ENCODE results near the gene SLC9A7.

SLC9A7 gene

DNA sequence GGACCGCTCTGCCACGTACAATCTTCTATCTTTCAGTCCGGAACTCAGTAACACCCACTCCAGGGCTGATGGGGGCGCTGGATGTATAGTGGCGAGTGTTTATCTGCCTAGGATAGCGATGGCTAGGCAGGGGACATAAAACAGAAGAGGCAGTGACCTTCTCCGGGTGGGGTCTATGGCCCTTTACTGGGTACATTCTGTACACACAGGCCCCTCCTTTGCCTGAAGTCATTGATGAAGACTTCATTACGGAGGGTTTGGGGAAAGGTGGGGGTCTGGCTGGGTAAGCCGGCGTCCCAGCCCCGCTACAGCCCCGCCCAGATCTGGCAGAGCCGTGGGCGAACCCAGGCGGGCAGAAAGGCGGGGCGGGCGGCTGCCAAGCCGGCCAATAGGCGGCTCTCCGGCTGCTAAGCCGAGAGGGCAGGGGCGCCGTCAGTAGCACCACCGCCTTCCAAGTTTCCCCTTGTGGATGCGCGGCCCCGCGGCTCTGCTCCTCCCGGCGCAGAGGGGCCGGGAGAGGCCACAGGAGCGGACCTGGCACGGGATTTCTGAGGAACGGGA, 185.5 kb downstream of the SLC9A7 start, which contains the start of gene CHST7:
Gene CHST7, plus strand, starts transcription at position 435 of the 561 bp plus-strand sequence. CDS start 167 bp downstream, outside the sequence.
- DNase-seq (ENCODE audit: low read depth): peak; percentile 39

GRCh38 chrX:46572340-46572936, 186.5 kb downstream of the SLC9A7 start:
- no peak for DNase-seq (ENCODE audit: low read depth)

DNA sequence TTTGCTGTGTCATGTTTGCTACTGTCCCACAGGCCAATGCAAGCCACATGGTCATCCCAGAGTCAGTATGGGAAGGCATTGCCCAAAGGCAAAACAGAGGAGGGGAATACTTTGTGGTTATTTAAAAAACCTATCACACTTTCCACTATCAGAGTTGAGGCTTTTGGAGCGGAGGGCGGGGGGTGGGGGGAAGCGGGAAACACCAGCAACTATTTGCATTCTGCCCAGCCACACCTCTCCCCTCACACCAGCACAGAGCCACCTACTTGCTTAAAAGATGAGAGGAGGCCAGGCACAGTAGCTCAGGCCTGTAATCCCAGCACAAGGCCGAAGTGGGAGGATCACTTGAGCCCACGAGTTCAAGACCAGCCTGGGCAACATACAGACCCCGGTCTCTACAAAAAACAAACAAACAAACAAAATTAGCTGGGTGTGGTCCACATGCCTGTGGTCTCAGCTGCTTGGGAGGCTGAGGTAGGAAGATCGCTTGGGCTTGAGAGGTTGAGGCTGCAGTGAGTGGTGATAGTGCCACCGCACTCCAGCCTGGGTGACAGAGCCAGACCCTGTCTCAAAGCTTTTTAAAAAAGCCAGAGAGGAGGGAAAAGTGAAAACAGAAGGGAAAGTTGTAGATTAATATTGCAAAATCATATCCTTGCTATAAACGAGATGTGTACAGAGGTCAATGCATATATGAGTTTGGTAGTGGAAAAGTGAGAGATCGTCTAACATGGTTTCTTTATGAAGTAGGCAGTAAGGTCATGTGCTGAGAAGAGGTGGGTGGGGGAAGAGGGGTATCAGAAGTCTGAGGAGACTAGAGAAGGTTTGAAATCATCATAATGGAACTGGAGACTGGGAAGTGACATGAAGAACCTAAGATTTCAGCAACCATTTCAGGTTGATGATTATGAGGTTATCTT, 187.2 kb downstream of the SLC9A7 start:
- no peak for DNase-seq (ENCODE audit: low read depth)

DNA sequence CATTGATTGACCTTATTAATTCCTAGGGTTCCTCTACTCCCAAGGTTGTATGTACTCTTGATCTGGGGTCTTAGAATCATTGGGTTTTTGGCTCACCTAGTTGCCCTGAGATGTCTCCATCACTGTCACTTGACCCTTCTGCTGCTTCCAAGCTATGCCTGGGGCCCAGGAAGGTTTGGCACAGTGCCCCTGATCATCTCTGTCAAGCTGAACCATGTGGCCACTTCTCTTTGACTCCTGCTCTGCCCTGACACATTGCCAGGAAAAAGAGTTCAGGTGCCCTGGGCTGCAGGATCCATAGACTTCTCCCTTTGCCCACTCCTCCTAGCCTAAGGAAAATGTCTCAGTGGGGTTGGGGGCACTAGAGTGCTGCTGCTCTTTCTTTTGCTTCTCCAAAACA, 189.3 kb downstream of the SLC9A7 start:
- no peak for DNase-seq (ENCODE audit: low read depth)

DNA sequence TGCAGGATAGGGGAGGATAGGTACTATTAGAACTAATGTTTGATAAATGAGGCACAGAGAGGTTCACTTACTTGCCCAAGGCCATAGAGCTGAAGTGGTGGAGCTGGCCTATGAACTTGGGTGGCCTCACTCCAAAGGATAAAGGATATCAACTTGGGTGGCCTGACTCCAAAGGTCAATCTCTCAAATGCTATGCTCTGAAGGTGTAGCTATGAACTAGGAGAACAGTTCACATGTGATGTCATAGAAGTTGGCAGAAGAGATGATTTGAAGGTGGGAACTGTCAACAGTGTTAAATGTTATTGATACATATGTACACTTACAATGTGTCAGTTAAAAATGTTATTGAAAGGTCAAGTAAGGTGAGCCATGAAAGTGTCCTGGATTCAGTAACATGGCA, 191.5 kb downstream of the SLC9A7 start:
- no peak for DNase-seq (ENCODE audit: low read depth)

- no peak for DNase-seq (ENCODE audit: low read depth)
Measured at GRCh38 chrX:46561824-46562657, 196.9 kb downstream of the SLC9A7 start.

GRCh38 chrX:46559062-46559461, 199.9 kb downstream of the SLC9A7 start:
- no peak for DNase-seq (ENCODE audit: low read depth)

DNA sequence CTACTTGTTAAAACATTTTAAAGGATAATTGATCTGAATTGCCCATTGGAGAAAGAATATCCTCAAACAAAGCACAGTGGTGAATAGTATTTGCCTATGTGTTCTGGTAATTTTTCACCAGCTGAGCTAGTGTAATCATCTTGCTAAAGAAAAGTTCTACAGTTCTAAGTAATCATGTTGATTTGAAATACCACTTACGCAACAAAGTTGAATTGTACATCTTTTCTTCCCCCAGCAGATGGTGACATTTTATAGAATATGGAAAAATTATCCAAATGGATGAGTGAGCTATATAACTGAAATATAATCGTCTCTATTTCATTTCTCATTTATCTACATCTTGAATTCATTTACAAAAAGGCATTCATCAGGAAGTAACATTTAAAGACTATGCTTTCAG, 204.0 kb downstream of the SLC9A7 start:
- no peak for DNase-seq (ENCODE audit: low read depth)

DNA sequence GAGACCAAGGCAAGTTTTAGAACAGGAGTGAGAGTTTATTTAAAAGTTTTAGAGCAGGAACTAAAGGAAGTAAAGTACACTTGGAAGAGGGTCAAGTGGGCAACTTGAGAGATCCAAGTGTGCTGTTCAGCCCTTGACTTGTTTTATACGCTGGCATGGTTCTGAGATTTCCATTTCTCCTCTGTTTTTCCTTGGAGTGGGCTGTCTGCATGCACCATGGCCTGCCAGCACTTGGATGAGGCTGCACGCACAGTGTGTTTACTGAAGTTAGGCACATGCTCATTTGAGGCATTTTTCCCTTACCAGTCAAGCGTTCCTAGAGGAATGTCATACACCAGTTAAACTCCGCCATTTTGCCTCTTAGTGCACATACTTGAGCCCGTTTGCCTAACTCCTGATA, 205.0 kb downstream of the SLC9A7 start:
- DNase-seq (ENCODE audit: low read depth): no peak

DNA sequence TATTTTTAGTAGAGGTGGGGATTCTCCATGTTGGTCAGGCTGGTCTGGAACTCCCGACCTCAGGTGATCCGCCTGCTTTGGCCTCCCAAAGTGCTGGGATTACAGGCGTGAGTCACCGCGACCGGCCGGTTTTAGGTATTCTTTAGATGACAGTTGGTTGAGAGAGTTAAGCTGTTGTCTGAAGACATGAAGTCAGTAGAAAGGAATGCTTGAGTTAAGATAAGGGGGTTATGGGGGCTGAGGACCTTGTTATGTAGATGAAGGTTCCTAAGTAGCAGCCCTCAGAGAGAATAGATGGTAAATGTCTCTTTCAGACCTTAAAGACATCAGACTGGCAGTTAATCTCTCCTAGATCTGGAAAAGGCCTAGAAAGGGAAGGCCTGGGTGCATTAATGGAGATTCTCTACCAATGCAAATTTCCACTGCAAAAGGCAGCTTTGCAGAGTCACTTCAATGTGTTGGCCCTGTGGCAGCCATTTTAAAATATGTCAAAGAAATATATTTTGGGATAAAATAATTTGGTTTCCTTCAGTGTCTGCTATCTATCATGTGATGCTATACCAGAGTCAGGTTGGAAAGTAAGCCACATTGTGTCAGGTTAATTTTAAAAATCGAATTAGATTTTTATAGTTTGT, 207.3 kb downstream of the SLC9A7 start:
- no peak for DNase-seq (ENCODE audit: low read depth)

DNA sequence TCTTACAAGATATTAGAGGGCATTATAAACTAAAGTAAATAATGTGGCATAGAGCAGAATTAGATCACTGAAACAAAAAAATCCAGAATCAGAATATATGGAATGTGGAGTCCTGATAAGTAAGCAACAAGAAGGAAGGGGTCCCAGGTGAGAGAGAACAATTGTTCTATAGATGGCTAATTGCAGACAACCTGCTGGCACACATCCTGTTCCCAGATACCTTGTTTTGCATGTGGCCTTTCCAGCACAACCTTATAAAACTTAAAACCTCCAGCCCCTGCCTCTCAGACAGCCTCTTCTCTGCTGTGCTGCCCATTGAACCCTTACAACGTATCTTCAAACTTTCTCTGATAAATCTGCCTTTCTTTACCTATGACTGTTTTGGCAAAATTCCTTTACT, 209.0 kb downstream of the SLC9A7 start:
- no peak for DNase-seq (ENCODE audit: low read depth)

Measured in stimulated activated CD4-positive, alpha-beta T cell treated with anti-CD3 and anti-CD28 coated beads, Interleukin-2, amount 100 ng/mL, for 4 hours (primary cell).